Upper lobe of left lung (tissue), 6 donors: ENCODE results near the gene RTTN. TPM values are rescaled to one million over a fixed set of nuclear protein-coding genes. Genes with fewer than 3 reads are reported as not detected.
"Not testable (repeated sequence)": the region's sequence is repeated elsewhere in the genome, so short reads cannot be mapped to it uniquely, and the experiment has no call there.

ENCODE experiments used
- ATAC-seq, 2 donors: fragments of 200-7000 bp; cut with Tn5 transposase; one replicate each; pipeline ENCODE4 v1.9.1; 2022; ENCODE audit warnings: mild to moderate bottlenecking in 2 of 2, moderate library complexity in 2 of 2; ENCODE audit not compliant: low FRiP score in 2 of 2
- DNase-seq, 2 donors: peaks; one replicate each; pipeline ENCODE4 v3.0.0-alpha.2; 2019 to 2020
- H3K27ac ChIP-seq, 4 donors: fragments of 200-600 bp; sonication (generic); one replicate each; pipeline ENCODE4 v1.5.1; 2016 to 2019
- H3K27me3 ChIP-seq, 4 donors: fragments of 200-600 bp; sonication (generic); one replicate each; pipeline ENCODE4 v1.5.1; 2017 to 2019
- H3K36me3 ChIP-seq, 4 donors: fragments of 200-600 bp; sonication (generic); one replicate each; pipeline ENCODE4 v1.5.1; 2016 to 2019
- H3K4me1 ChIP-seq, 4 donors: fragments of 200-600 bp; sonication (generic); one replicate each; pipeline ENCODE4 v1.5.1; 2018 to 2019
- H3K4me3 ChIP-seq, 4 donors: fragments of 200-600 bp; sonication (generic); one replicate each; pipeline ENCODE4 v1.5.1; 2017 to 2019; ENCODE audit warnings: mild to moderate bottlenecking in 2 of 4, moderate library complexity in 1 of 4
- H3K9me3 ChIP-seq, 4 donors: fragments of 200-600 bp; sonication (generic); one replicate each; pipeline ENCODE4 v1.5.1; 2018 to 2019
- CTCF ChIP-seq, 6 experiments: fragments of 450-650 bp in 4 of 6; fragments of 200-600 bp in 2 of 6; sonication (generic) in 2 of 6; IDR thresholded peaks; one replicate each; pipeline ENCODE4 v1.5.1; 2016 to 2019; ENCODE audit warnings: antibody characterized with exemption in 6 of 6
- EP300 ChIP-seq, 4 donors: sonication (generic); formaldehyde crosslinking; IDR thresholded peaks; one replicate each; pipeline ENCODE4 v1.5.1; 2017; ENCODE audit warnings: antibody characterized with exemption in 4 of 4, control low read depth in 2 of 4
- POLR2A ChIP-seq, 4 donors: fragments of 450-650 bp; IDR thresholded peaks; one replicate each; pipeline ENCODE4 v1.5.1; 2016 to 2017; ENCODE audit warnings: antibody characterized with exemption in 4 of 4, mild to moderate bottlenecking in 2 of 4
- POLR2AphosphoS5 ChIP-seq, 2 donors: sonication (generic); formaldehyde crosslinking; IDR thresholded peaks; one replicate each; pipeline ENCODE4 v1.5.1; 2017; ENCODE audit warnings: antibody characterized with exemption in 2 of 2
- WGBS, 2 donors: methylation state at CpG; one replicate each; pipeline ENCODE4 v1.1.5; 2017 to 2018; 5-methylcytosine and 5-hydroxymethylcytosine counted together
- total RNA-seq, 6 donors: library from RNA; depleted of rRNA in 4 of 6; stranded (reverse); fragments of >200 nt in 4 of 6; gene quantifications; one replicate each; pipeline versions ENCODE4 v1.1.0 to v1.2.1, GENCODE V29; 2016 to 2021
- donor health status: DM: no; HTN: no; CAD: no; lungs with moderate emphysema.
- donor health status: DM: no; HTN: yes; CAD: no; lungs with severe emphysema.

Gene RTTN
- total RNA-seq, 6 donors from 2014 or later: 8.3 to 32.9 (median 12.5) TPM

- no peak for ATAC-seq
- DNase-seq: no peak
- 73 to 88% methylated on average over 3 of the region's 3 CpGs for WGBS, 2 donors
- no peaks in the 10 kb centered on the region for H3K36me3 ChIP-seq
- H3K27me3 ChIP-seq: no peaks in the 10 kb centered on the region
- TF ChIP-seq CTCF (IDR thresholded peaks at IDR 0.05) (no peak), POLR2A (IDR thresholded peaks at IDR 0.05) (no peak), EP300 (IDR thresholded peaks at IDR 0.05) (no peak), POLR2AphosphoS5 (IDR thresholded peaks at IDR 0.05) (no peak)
- H3K4me1 ChIP-seq: peaks cover 0 to 5% (median 3%) of the 10 kb centered on the region in 4 donors
- H3K4me3 ChIP-seq: no peak overlapping the region
- peaks cover 0 to 16% (median 15%) of the 10 kb centered on the region in 4 donors for H3K9me3 ChIP-seq
- no peak overlapping the region for H3K27ac ChIP-seq
Observed at GRCh38 chr18:69980982-69981804, 224.3 kb downstream of the RTTN start.

- ATAC-seq: no peak
- H3K27ac ChIP-seq: no peak overlapping the region
- H3K9me3 ChIP-seq: peaks cover 0 to 19% (median 15%) of the 10 kb centered on the region in 4 donors
- no peak overlapping the region for H3K4me3 ChIP-seq
- no peaks in the 10 kb centered on the region for H3K36me3 ChIP-seq
- WGBS, 2 donors: 47 to 50% methylated on average over 4 of the region's 4 CpGs
- DNase-seq: no peak
- TF ChIP-seq POLR2A (IDR thresholded peaks at IDR 0.05) (no peak), POLR2AphosphoS5 (IDR thresholded peaks at IDR 0.05) (no peak), EP300 (IDR thresholded peaks at IDR 0.05) (no peak), CTCF (IDR thresholded peaks at IDR 0.05) (no peak)
- H3K27me3 ChIP-seq: no peaks in the 10 kb centered on the region
- peaks cover 0 to 5% (median 3%) of the 10 kb centered on the region in 4 donors for H3K4me1 ChIP-seq
Observed at GRCh38 chr18:69980509-69980908, 225.0 kb downstream of the RTTN start.

GRCh38 chr18:69978732-69979715, 226.5 kb downstream of the RTTN start:
- no peaks in the 10 kb centered on the region for H3K36me3 ChIP-seq
- peak in 1 of 2 donors; percentile 33 for DNase-seq
- 86 to 87% methylated on average over 13 of the region's 13 CpGs for WGBS, 2 donors
- no peaks in the 10 kb centered on the region for H3K27me3 ChIP-seq
- peaks cover 0 to 19% (median 15%) of the 10 kb centered on the region in 4 donors for H3K9me3 ChIP-seq
- peaks cover 0 to 5% (median 3%) of the 10 kb centered on the region in 4 donors for H3K4me1 ChIP-seq
- ATAC-seq: peak in 1 of 2 donors; percentile 40
- no peak for TF ChIP-seq CTCF (IDR thresholded peaks at IDR 0.05)
- TF ChIP-seq POLR2A (IDR thresholded peaks at IDR 0.05): no peak
- TF ChIP-seq POLR2AphosphoS5 (IDR thresholded peaks at IDR 0.05): no peak
- TF ChIP-seq EP300 (IDR thresholded peaks at IDR 0.05): no peak
- no peak overlapping the region for H3K4me3 ChIP-seq
- H3K27ac ChIP-seq: no peak overlapping the region

- ATAC-seq, H3K27me3 ChIP-seq, DNase-seq, H3K27ac ChIP-seq, H3K4me3 ChIP-seq, H3K4me1 ChIP-seq, H3K36me3 ChIP-seq: not testable (repeated sequence)
- peaks cover 0 to 19% (median 18%) of the 10 kb centered on the region in 4 donors for H3K9me3 ChIP-seq
- 95 to 100% methylated on average over 3 to 4 of the region's 4 CpGs for WGBS, 2 donors
Observed at GRCh38 chr18:69975294-69975693, 230.2 kb downstream of the RTTN start.

GRCh38 chr18:69974365-69974764, 231.1 kb downstream of the RTTN start:
- no peak for DNase-seq
- TF ChIP-seq POLR2A (IDR thresholded peaks at IDR 0.05) (no peak), POLR2AphosphoS5 (IDR thresholded peaks at IDR 0.05) (no peak), CTCF (IDR thresholded peaks at IDR 0.05) (no peak), EP300 (IDR thresholded peaks at IDR 0.05) (no peak)
- H3K27me3 ChIP-seq: no peaks in the 10 kb centered on the region
- no peaks in the 10 kb centered on the region for H3K36me3 ChIP-seq
- H3K4me1 ChIP-seq: no peaks in the 10 kb centered on the region
- ATAC-seq: no peak
- H3K27ac ChIP-seq: no peak overlapping the region
- WGBS, 2 donors: 100% methylated on average over 1 of the region's 1 CpG; no CpG with 5 or more reads in 1 of the 2 donors
- H3K9me3 ChIP-seq: peaks cover 0 to 19% (median 18%) of the 10 kb centered on the region in 4 donors
- no peak overlapping the region for H3K4me3 ChIP-seq
